Mesenchymal stem cell (in vitro differentiated cells and primary cell): ENCODE measurements around the gene PDPR.

ENCODE experiments used
- DNase-seq: peaks from one replicate; pipeline ENCODE4 v3.0.0-alpha.2; 2013
- H2AFZ ChIP-seq: one replicate; pipeline ENCODE4 v1.6.1; 2013; ENCODE audit warnings: low read depth, mild to moderate bottlenecking, control low read depth, inconsistent platforms, low read length, moderate library complexity
- H2AK5ac ChIP-seq: 2 replicates; pipeline ENCODE4 v1.6.1; 2013; ENCODE audit warnings: low read length, moderate library complexity, mild to moderate bottlenecking, inconsistent platforms; ENCODE audit not compliant: severe bottlenecking
- H2BK120ac ChIP-seq: one replicate; pipeline ENCODE4 v1.6.1; 2013; ENCODE audit warnings: low read depth, mild to moderate bottlenecking, inconsistent platforms, low read length, moderate library complexity
- H2BK12ac ChIP-seq, 2 experiments: one replicate each; pipeline ENCODE4 v1.6.1; 2013; ENCODE audit warnings: inconsistent platforms in 2 of 2, low read length in 2 of 2, mild to moderate bottlenecking in 2 of 2, moderate library complexity in 2 of 2, control low read depth in 1 of 2
- H2BK15ac ChIP-seq: one replicate; pipeline ENCODE4 v1.6.1; 2013; ENCODE audit warnings: mild to moderate bottlenecking, low read depth, inconsistent platforms; ENCODE audit not compliant: poor library complexity, severe bottlenecking
- H2BK5ac ChIP-seq: 2 replicates; pipeline ENCODE4 v1.6.1; 2013; ENCODE audit warnings: low read depth, mild to moderate bottlenecking, low read length, control low read depth, inconsistent platforms; ENCODE audit not compliant: poor library complexity, severe bottlenecking
- H3K14ac ChIP-seq, 2 experiments: one replicate each; pipeline ENCODE4 v1.6.1; 2013; ENCODE audit warnings: inconsistent platforms in 2 of 2, low read length in 2 of 2, control low read depth in 1 of 2, mild to moderate bottlenecking in 1 of 2, moderate library complexity in 1 of 2
- H3K18ac ChIP-seq, 2 experiments: one replicate each; pipeline ENCODE4 v1.6.1; 2013; ENCODE audit warnings: inconsistent platforms in 2 of 2, low read length in 2 of 2, control low read depth in 1 of 2, low read depth in 1 of 2, mild to moderate bottlenecking in 1 of 2
- H3K23ac ChIP-seq, 2 experiments: one replicate each; pipeline ENCODE4 v1.6.1; 2013; ENCODE audit warnings: inconsistent platforms in 2 of 2, low read length in 2 of 2, mild to moderate bottlenecking in 2 of 2, moderate library complexity in 2 of 2, control low read depth in 1 of 2
- H3K27ac ChIP-seq: 2 replicates; pipeline ENCODE4 v1.5.1; 2013; ENCODE audit warnings: mild to moderate bottlenecking, moderate library complexity, low read length, control low read depth, inconsistent platforms; ENCODE audit not compliant: poor library complexity, severe bottlenecking
- H3K27me3 ChIP-seq, 2 experiments: 2 replicates each; pipeline versions ENCODE4 v1.6.1 to v1.7.0; 2013; ENCODE audit warnings: low read length in 2 of 2, mild to moderate bottlenecking in 2 of 2, moderate library complexity in 2 of 2, control low read depth in 1 of 2, inconsistent platforms in 1 of 2; ENCODE audit not compliant: control insufficient read depth in 1 of 2, insufficient read depth in 1 of 2
- H3K36me3 ChIP-seq, 2 experiments: 2 replicates each; pipeline versions ENCODE4 v1.6.1 to v1.7.0; 2013; ENCODE audit warnings: low read length in 2 of 2, control low read depth in 1 of 2, inconsistent platforms in 1 of 2, low read depth in 1 of 2, mild to moderate bottlenecking in 1 of 2; ENCODE audit not compliant: insufficient read depth in 2 of 2, control insufficient read depth in 1 of 2
- H3K4ac ChIP-seq, 2 experiments: one replicate each; pipeline ENCODE4 v1.6.1; 2013; ENCODE audit warnings: inconsistent platforms in 2 of 2, low read length in 2 of 2, mild to moderate bottlenecking in 2 of 2, moderate library complexity in 2 of 2, control low read depth in 1 of 2, low read depth in 1 of 2
- H3K4me1 ChIP-seq: 2 replicates; pipeline ENCODE4 v1.6.1; 2013; ENCODE audit warnings: low read depth, low read length, control low read depth; ENCODE audit not compliant: control insufficient read depth, insufficient read depth
- H3K4me2 ChIP-seq: 2 replicates; pipeline ENCODE4 v1.6.1; 2013; ENCODE audit warnings: low read length, mild to moderate bottlenecking, inconsistent platforms; ENCODE audit not compliant: poor library complexity, severe bottlenecking
- H3K4me3 ChIP-seq, 2 experiments: 2 replicates each; pipeline versions ENCODE4 v1.5.1 to v1.7.0; 2013; ENCODE audit warnings: low read length in 2 of 2, mild to moderate bottlenecking in 2 of 2, control low read depth in 1 of 2, low read depth in 1 of 2; ENCODE audit not compliant: insufficient read depth in 1 of 2
- H3K79me1 ChIP-seq: replicated peaks from 2 replicates; pipeline ENCODE4 v1.6.1; 2013; ENCODE audit warnings: mild to moderate bottlenecking, control low read depth, low read length, inconsistent platforms; ENCODE audit not compliant: poor library complexity, severe bottlenecking
- H3K9ac ChIP-seq: 2 replicates; pipeline ENCODE4 v1.7.0; 2013; ENCODE audit warnings: mild to moderate bottlenecking, low read length, moderate library complexity
- H3K9me3 ChIP-seq: 2 replicates; pipeline ENCODE4 v1.7.0; 2013; ENCODE audit warnings: mild to moderate bottlenecking, low read length; ENCODE audit not compliant: control insufficient read depth
- H4K8ac ChIP-seq: one replicate; pipeline ENCODE4 v1.6.1; 2013; ENCODE audit warnings: inconsistent platforms, mild to moderate bottlenecking, low read length, moderate library complexity
- H4K91ac ChIP-seq: one replicate; pipeline ENCODE4 v1.6.1; 2013; ENCODE audit warnings: mild to moderate bottlenecking, low read length, inconsistent platforms
- WGBS: methylation state at CpG from one replicate; pipeline ENCODE4 v1.1.7; 2013; ENCODE audit warnings: mixed read lengths; 5-methylcytosine and 5-hydroxymethylcytosine counted together

PDPR gene

DNA sequence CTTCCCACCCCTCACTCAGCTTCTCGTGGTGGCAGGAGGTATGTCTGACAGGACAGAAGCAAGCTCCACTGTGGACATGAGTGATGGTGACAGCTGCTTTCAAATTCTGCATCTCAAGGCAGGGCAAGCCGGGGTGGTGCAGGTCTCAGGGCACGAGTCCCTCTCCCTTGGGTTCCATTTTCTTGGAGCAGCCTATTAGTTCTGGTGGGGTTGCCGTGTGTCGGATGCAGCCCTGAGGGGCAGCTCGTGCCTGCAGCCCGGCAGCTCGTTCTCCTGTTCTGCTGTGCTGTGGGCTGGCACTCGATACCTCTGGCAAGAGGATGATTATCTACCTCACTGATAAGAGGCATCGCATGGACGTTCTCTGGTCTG, 43.0 kb downstream of the PDPR start:
- Histone ChIP-seq H3K36me3 (peaks cover 62 to 95% of the 10 kb centered on the region in 2 experiments), H2BK15ac (no peak overlapping the region), H4K91ac (no peak overlapping the region), H3K9me3 (no peaks in the 10 kb centered on the region), H3K27me3 (no peaks in the 10 kb centered on the region), H2AK5ac (no peak overlapping the region), H3K4ac (no peak overlapping the region), H3K18ac (no peak overlapping the region), H2BK12ac (no peak overlapping the region), H3K14ac (no peak overlapping the region), H3K4me3 (no peak overlapping the region), H4K8ac (no peak overlapping the region), H3K9ac (no peak overlapping the region), H3K27ac (no peak overlapping the region), H3K4me1 (peaks cover 1% of the 10 kb centered on the region), H3K23ac (no peak overlapping the region), H2BK120ac (no peak overlapping the region), H2BK5ac (no peak overlapping the region), H2AFZ (no peak overlapping the region), H3K79me1 (peaks cover 7% of the 10 kb centered on the region), H3K4me2 (no peak overlapping the region)
- 94% methylated on average over 11 of the region's 11 CpGs for WGBS
- DNase-seq, result no peak

GRCh38 chr16:70157477-70158260, 43.5 kb downstream of the PDPR start:
- no peak overlapping the region for H3K14ac ChIP-seq
- no peak overlapping the region for H3K4ac ChIP-seq
- H2BK15ac ChIP-seq, result no peak overlapping the region
- H3K4me3 ChIP-seq, result no peak overlapping the region
- no peak overlapping the region for H2BK12ac ChIP-seq
- no peak overlapping the region for H4K91ac ChIP-seq
- no peaks in the 10 kb centered on the region for H3K27me3 ChIP-seq
- H3K23ac ChIP-seq, result no peak overlapping the region
- no peak overlapping the region for H2BK5ac ChIP-seq
- peaks cover 7% of the 10 kb centered on the region for H3K79me1 ChIP-seq
- no peak overlapping the region for H3K18ac ChIP-seq
- H4K8ac ChIP-seq, result no peak overlapping the region
- H3K4me1 ChIP-seq, result peaks cover 4% of the 10 kb centered on the region
- no peak overlapping the region for H2BK120ac ChIP-seq
- WGBS, result 98% methylated on average over 7 of the region's 8 CpGs
- H3K36me3 ChIP-seq, result peaks cover 58 to 93% of the 10 kb centered on the region in 2 experiments
- H2AFZ ChIP-seq, result no peak overlapping the region
- no peak overlapping the region for H3K27ac ChIP-seq
- no peak overlapping the region for H3K9ac ChIP-seq
- H2AK5ac ChIP-seq, result no peak overlapping the region
- no peak overlapping the region for H3K4me2 ChIP-seq
- DNase-seq, result no peak
- no peaks in the 10 kb centered on the region for H3K9me3 ChIP-seq

GRCh38 chr16:70158261-70158939, 44.3 kb downstream of the PDPR start:
- Histone ChIP-seq H2AK5ac (no peak overlapping the region), H3K27ac (no peak overlapping the region), H4K8ac (no peak overlapping the region), H3K36me3 (peaks cover 51 to 86% of the 10 kb centered on the region in 2 experiments), H3K9me3 (no peaks in the 10 kb centered on the region), H3K4me3 (no peak overlapping the region), H3K79me1 (peaks cover 2% of the 10 kb centered on the region), H3K4me2 (no peak overlapping the region), H3K27me3 (no peaks in the 10 kb centered on the region), H3K4me1 (peaks cover 5% of the 10 kb centered on the region), H2BK12ac (no peak overlapping the region), H4K91ac (no peak overlapping the region), H2BK5ac (no peak overlapping the region), H3K14ac (no peak overlapping the region), H2BK120ac (no peak overlapping the region), H3K4ac (no peak overlapping the region), H2BK15ac (no peak overlapping the region), H3K9ac (no peak overlapping the region), H2AFZ (no peak overlapping the region), H3K23ac (peak overlapping the region in 1 of 2 experiments; percentile 65), H3K18ac (no peak overlapping the region)
- 84% methylated on average over 6 of the region's 7 CpGs for WGBS
- no peak for DNase-seq
